HepG2 (cell line): Measurements from ENCODE around the gene RNF125. TPM values are rescaled to one million over a fixed set of nuclear protein-coding genes. Genes with fewer than 3 reads are reported as not detected.
A peak's percentile ranks its signal among the peaks of the same experiment; 100 is the strongest.

Experiments used
- ATAC-seq: fragments of 200-7000 bp; cut with Tn5 transposase; 3 replicates; pipeline ENCODE4 v1.9.1; 2020; ENCODE audit warnings: mild to moderate bottlenecking, moderate library complexity
- BruUV-seq: library from RNA; stranded (reverse); fragments of 400-500 nt; replicated peaks from 2 replicates; lab custom pipeline; 2021; lab: Mats Ljungman, UMichigan
- CTCF ChIA-PET: fragments of 300-600 bp; formaldehyde crosslinking; extraction: SDS; loops from one replicate; lab custom pipeline; 2021; ENCODE audit warnings: low total read pairs, inconsistent platforms, low intra/inter-chr PET ratio; lab: Yijun Ruan, JAX
- POLR2A ChIA-PET: fragments of 350-600 bp; sonication (Branson Sonifier 250); formaldehyde crosslinking; loops from one replicate; lab custom pipeline; 2020; ENCODE audit warnings: antibody characterized with exemption, inconsistent platforms; lab: Yijun Ruan, JAX
- DNase-seq: peaks from one replicate; pipeline ENCODE4 v3.0.0-alpha.2; 2015; ENCODE audit warnings: low spot score
- FAIRE-seq: peaks from 3 replicates; lab custom pipeline; 2011; peaks lifted over from hg19 to GRCh38; lab: Jason Lieb, UNC
- H2AFZ ChIP-seq: one replicate; pipeline ENCODE4 v1.6.1; 2011; ENCODE audit warnings: low read length, inconsistent platforms
- H3K27ac ChIP-seq: fragments of 300-600 bp; 3 replicates; pipeline ENCODE4 v1.8.0; 2011; ENCODE audit warnings: mixed run types, mild to moderate bottlenecking, mixed read lengths, low read length, inconsistent platforms; ENCODE audit not compliant: insufficient read depth; ENCODE audit errors: extremely low read length
- H3K27me3 ChIP-seq, 2 experiments: fragments of 200-600 bp in 1 of 2; 2 replicates in 1 of 2; 3 replicates in 1 of 2; pipeline versions ENCODE4 v1.6.0 to v1.8.0; 2011; ENCODE audit warnings: low read length in 2 of 2, mild to moderate bottlenecking in 2 of 2, moderate library complexity in 2 of 2, inconsistent platforms in 1 of 2; ENCODE audit not compliant: insufficient read depth in 2 of 2, control insufficient read depth in 1 of 2
- H3K36me3 ChIP-seq, 2 experiments: fragments of 200-600 bp in 1 of 2; replicated peaks in 1 of 2; 2 replicates in 1 of 2; 3 replicates in 1 of 2; pipeline versions ENCODE4 v1.5.1 to v1.8.0; 2011; ENCODE audit warnings: low read length in 2 of 2, inconsistent platforms in 1 of 2; ENCODE audit not compliant: insufficient read depth in 2 of 2, control insufficient read depth in 1 of 2
- H3K4me1 ChIP-seq: 2 replicates; pipeline ENCODE4 v1.5.1; 2012; ENCODE audit warnings: low read length, inconsistent platforms; ENCODE audit not compliant: insufficient read depth
- H3K4me2 ChIP-seq: 2 replicates; pipeline ENCODE4 v1.6.0; 2011; ENCODE audit warnings: low read depth, low read length, inconsistent platforms
- H3K4me3 ChIP-seq, 3 experiments: fragments of 200-600 bp in 1 of 3; sonication (generic), shearing (Covaris generic) in 1 of 3; replicated peaks in 1 of 3; 2 replicates each; pipeline ENCODE4 v1.5.1; 2011 to 2016; ENCODE audit warnings: low read length in 3 of 3, inconsistent platforms in 2 of 3, low read depth in 2 of 3, mild to moderate bottlenecking in 2 of 3, control low read depth in 1 of 3, mixed read lengths in 1 of 3; ENCODE audit not compliant: insufficient read depth in 1 of 3
- H3K79me2 ChIP-seq: one replicate; pipeline ENCODE4 v1.6.1; 2011; ENCODE audit warnings: low read length, inconsistent platforms; ENCODE audit not compliant: insufficient read depth
- H3K9ac ChIP-seq: 2 replicates; pipeline ENCODE4 v1.6.0; 2011; ENCODE audit warnings: mild to moderate bottlenecking, low read depth, low read length, inconsistent platforms; ENCODE audit not compliant: insufficient read depth
- H3K9me3 ChIP-seq: 2 replicates; pipeline ENCODE4 v1.5.1; 2012; ENCODE audit warnings: mild to moderate bottlenecking, low read length
- H4K20me1 ChIP-seq: 2 replicates; pipeline ENCODE4 v1.6.0; 2011; ENCODE audit warnings: inconsistent platforms, mild to moderate bottlenecking, low read length, moderate library complexity; ENCODE audit not compliant: insufficient read depth
- ARNTL ChIP-seq: sonication (generic); formaldehyde crosslinking; IDR thresholded peaks from 2 replicates; pipeline ENCODE4 v1.4.0; 2020; ENCODE audit warnings: mild to moderate bottlenecking, missing genetic modification reagents
- CEBPB ChIP-seq: IDR thresholded peaks from 2 replicates; pipeline ENCODE4 v1.6.1; 2011; ENCODE audit warnings: low read depth, low read length, improper control_type of control experiment, borderline replicate concordance
- HOXA9 ChIP-seq: sonication (generic); formaldehyde crosslinking; IDR thresholded peaks from 2 replicates; pipeline ENCODE4 v1.8.1; 2022; ENCODE audit warnings: missing genetic modification reagents, mild to moderate bottlenecking, moderate library complexity, borderline replicate concordance
- LBX2 ChIP-seq: sonication (generic); formaldehyde crosslinking; IDR thresholded peaks from 2 replicates; pipeline ENCODE4 v1.5.0; 2020; ENCODE audit warnings: missing genetic modification reagents, mild to moderate bottlenecking, borderline replicate concordance
- MLXIP ChIP-seq: sonication (generic); formaldehyde crosslinking; IDR thresholded peaks from 2 replicates; pipeline ENCODE4 v1.9.0; 2021; ENCODE audit warnings: missing genetic modification reagents, borderline replicate concordance
- NR2C2 ChIP-seq: sonication (generic); formaldehyde crosslinking; IDR thresholded peaks from 2 replicates; pipeline ENCODE4 v1.4.0; 2020; ENCODE audit warnings: missing genetic modification reagents, mild to moderate bottlenecking, moderate library complexity, borderline replicate concordance
- PHF8 ChIP-seq: sonication (generic); formaldehyde crosslinking; IDR thresholded peaks from 2 replicates; pipeline ENCODE4 v1.5.0; 2020; ENCODE audit warnings: missing genetic modification reagents
- PREB ChIP-seq: sonication (generic); formaldehyde crosslinking; IDR thresholded peaks from 2 replicates; pipeline ENCODE4 v1.4.0; 2020; ENCODE audit warnings: missing genetic modification reagents
- RBFOX2 ChIP-seq: fragments of 200-400 bp; formaldehyde crosslinking; IDR thresholded peaks from 2 replicates; pipeline ENCODE4 v1.6.1; 2017; ENCODE audit warnings: low read depth, mild to moderate bottlenecking, low read length
- SP5 ChIP-seq: IDR thresholded peaks from 2 replicates; pipeline ENCODE4 v1.6.1; 2016; ENCODE audit warnings: low read depth, borderline replicate concordance
- ZHX1 ChIP-seq: sonication (generic); formaldehyde crosslinking; IDR thresholded peaks from 2 replicates; pipeline ENCODE4 v1.8.1; 2022; ENCODE audit warnings: low read depth, mild to moderate bottlenecking, missing genetic modification reagents
- ZNF446 ChIP-seq: sonication (generic); formaldehyde crosslinking; IDR thresholded peaks from 2 replicates; pipeline ENCODE4 v1.5.0; 2020; ENCODE audit warnings: mild to moderate bottlenecking, missing genetic modification reagents
- ZNF614 ChIP-seq: IDR thresholded peaks from 2 replicates; pipeline ENCODE4 v1.6.1; 2018; ENCODE audit warnings: missing biosample characterization, missing genetic modification reagents, inconsistent platforms, borderline replicate concordance
- ZNF75D ChIP-seq: sonication (generic); formaldehyde crosslinking; IDR thresholded peaks from 2 replicates; pipeline ENCODE4 v1.8.1; 2023; ENCODE audit warnings: missing genetic modification reagents, mild to moderate bottlenecking, borderline replicate concordance
- ZSCAN12 ChIP-seq: sonication (generic); formaldehyde crosslinking; IDR thresholded peaks from 2 replicates; pipeline ENCODE4 v1.9.0; 2021; ENCODE audit warnings: mild to moderate bottlenecking, missing genetic modification reagents
- WGBS: methylation state at CpG from one replicate; pipeline ENCODE4 v1.1.6; 2017; ENCODE audit warnings: low lambda C conversion rate; 5-methylcytosine and 5-hydroxymethylcytosine counted together
- in situ Hi-C: cut with HindIII; loops from 2 replicates; pipeline ENCODE4 v1.10.0; 2017; ENCODE audit warnings: low pct_unique_long_range_greater_than_20kb; ENCODE audit not compliant: extremely low pct_ligation_motif_present
- intact Hi-C: fragments of 100-400 bp; cut with micrococcal nuclease; formaldehyde crosslinking; loops from one replicate; pipeline ENCODE4 v1.10.0; 2022; ENCODE audit not compliant: unreplicated experiment
- polyA plus RNA-seq, 8 experiments: library from polyadenylated mRNA; depleted of rRNA in 3 of 8; stranded (reverse) in 7 of 8; unstranded in 1 of 8; fragments of >200 nt; fragmentation: Illumina TruSeq in 4 of 8; extraction: Trizol in 4 of 8; gene quantifications; 2 replicates each; pipeline versions ENCODE4 v1.2.1 to v1.2.3, GENCODE V29; 2011 to 2016; ENCODE audit warnings: low read depth in 4 of 8, missing spikeins in 1 of 8, mixed read lengths in 1 of 8; ENCODE audit not compliant: insufficient read depth in 1 of 8
- total RNA-seq, 5 experiments: library from RNA; depleted of rRNA; stranded (reverse); fragments of >200 nt; fragmentation: Illumina TruSeq; extraction: Trizol; gene quantifications; 2 replicates each; pipeline ENCODE4 v1.2.3, GENCODE V29; 2016; ENCODE audit warnings: low read depth in 1 of 5

The RNF125 gene
- total and polyA plus RNA-seq, 2 of the 13 experiments (the other 11 are each of a cell fraction or from before 2014, with no cell fraction given), result 0.58 to 1.8 TPM

GRCh38 chr18:32093102-32093511 is 74.5 kb downstream of the RNF125 start:
- DNase-seq (peak; percentile 16), FAIRE-seq (no peak), ATAC-seq (peak; percentile 10)
- no peaks in the 10 kb centered on the region; a peak in 1 of 5 replicates for H3K27me3 ChIP-seq
- H3K36me3 ChIP-seq, result peaks cover 5 to 13% of the 10 kb centered on the region in 2 experiments; a peak in 3 of 5 replicates
- under 1% methylated on average over 10 of the region's 32 CpGs for WGBS
- H3K9me3 ChIP-seq, result no peaks in the 10 kb centered on the region
- intact Hi-C loops (loop anchor here (10.0 kb wide), 1 partner anchor 508 kb away; no protein-coding TSS in a partner anchor), in situ Hi-C loops (no loop called here)
- H4K20me1 ChIP-seq, result peaks cover 22% of the 10 kb centered on the region; the same call in 1 of the 2 replicates
- CTCF ChIA-PET, result no interaction called here
- H3K9ac ChIP-seq, result peak overlapping the region; percentile 92
- peak overlapping the region; percentile 79 to 93 (median 92) for H3K4me3 ChIP-seq
- peak overlapping the region; percentile 98 for H3K27ac ChIP-seq
- POLR2A ChIA-PET, result no interaction called here
- BruUV-seq, result no TSS peak
- peaks cover 48% of the 10 kb centered on the region for H3K4me1 ChIP-seq
- peak overlapping the region; percentile 91 for H3K4me2 ChIP-seq
- peaks cover 50% of the 10 kb centered on the region for H3K79me2 ChIP-seq
- no peak overlapping the region for H2AFZ ChIP-seq
- 0 out of 2 replicates have a peak, but pooled peaks have one; percentile 35 for TF ChIP-seq PREB (CRISPR knock-in tag)
- TF ChIP-seq PHF8, result peak; percentile 6; the same call in 1 of the 2 replicates
- no peak for TF ChIP-seq SP5
- TF ChIP-seq HOXA9 (CRISPR knock-in tag), result 0 out of 2 replicates have a peak, but pooled peaks have one; percentile 39
- TF ChIP-seq CEBPB, result no peak
- 0 out of 2 replicates have a peak, but pooled peaks have one; percentile 13 for TF ChIP-seq MLXIP (CRISPR knock-in tag)
- peak; percentile 8; the same call in 1 of the 2 replicates for TF ChIP-seq ZNF446 (CRISPR knock-in tag)
- TF ChIP-seq ZHX1 (CRISPR knock-in tag), result 0 out of 2 replicates have a peak, but pooled peaks have one; percentile 12
- 0 out of 2 replicates have a peak, but pooled peaks have one; percentile 8 for TF ChIP-seq LBX2 (CRISPR knock-in tag)
- no peak for TF ChIP-seq ZNF614 (CRISPR knock-in tag)
- TF ChIP-seq ZNF75D (CRISPR knock-in tag), result 0 out of 2 replicates have a peak, but pooled peaks have one; percentile 20
- TF ChIP-seq ARNTL, result 0 out of 2 replicates have a peak, but pooled peaks have one; percentile 2
- TF ChIP-seq RBFOX2, result peak; percentile 9; the same call in 1 of the 2 replicates
- TF ChIP-seq ZSCAN12 (CRISPR knock-in tag), result 0 out of 2 replicates have a peak, but pooled peaks have one; percentile 4
- TF ChIP-seq NR2C2 (CRISPR knock-in tag), result no peak
